HepG2 (cell line): ENCODE data around the gene IL2RA. TPM values are rescaled to one million over a fixed set of nuclear protein-coding genes. Genes with fewer than 3 reads are reported as not detected.

Experiments used
- ATAC-seq: fragments of 200-7000 bp; cut with Tn5 transposase; 3 replicates; pipeline ENCODE4 v1.9.1; 2020; ENCODE audit warnings: mild to moderate bottlenecking, moderate library complexity
- BruUV-seq: library from RNA; stranded (reverse); fragments of 400-500 nt; replicated peaks from 2 replicates; lab custom pipeline; 2021; lab: Mats Ljungman, UMichigan
- CTCF ChIA-PET: fragments of 300-600 bp; formaldehyde crosslinking; extraction: SDS; loops from one replicate; lab custom pipeline; 2021; ENCODE audit warnings: low total read pairs, inconsistent platforms, low intra/inter-chr PET ratio; lab: Yijun Ruan, JAX
- POLR2A ChIA-PET: fragments of 350-600 bp; sonication (Branson Sonifier 250); formaldehyde crosslinking; loops from one replicate; lab custom pipeline; 2020; ENCODE audit warnings: antibody characterized with exemption, inconsistent platforms; lab: Yijun Ruan, JAX
- DNase-seq: peaks from one replicate; pipeline ENCODE4 v3.0.0-alpha.2; 2015; ENCODE audit warnings: low spot score
- FAIRE-seq: peaks from 3 replicates; lab custom pipeline; 2011; peaks lifted over from hg19 to GRCh38; lab: Jason Lieb, UNC
- H2AFZ ChIP-seq: one replicate; pipeline ENCODE4 v1.6.1; 2011; ENCODE audit warnings: low read length, inconsistent platforms
- H3K27ac ChIP-seq: fragments of 300-600 bp; 3 replicates; pipeline ENCODE4 v1.8.0; 2011; ENCODE audit warnings: mixed run types, mild to moderate bottlenecking, mixed read lengths, low read length, inconsistent platforms; ENCODE audit not compliant: insufficient read depth; ENCODE audit errors: extremely low read length
- H3K27me3 ChIP-seq, 2 experiments: fragments of 200-600 bp in 1 of 2; 2 replicates in 1 of 2; 3 replicates in 1 of 2; pipeline versions ENCODE4 v1.6.0 to v1.8.0; 2011; ENCODE audit warnings: low read length in 2 of 2, mild to moderate bottlenecking in 2 of 2, moderate library complexity in 2 of 2, inconsistent platforms in 1 of 2; ENCODE audit not compliant: insufficient read depth in 2 of 2, control insufficient read depth in 1 of 2
- H3K36me3 ChIP-seq, 2 experiments: fragments of 200-600 bp in 1 of 2; replicated peaks in 1 of 2; 2 replicates in 1 of 2; 3 replicates in 1 of 2; pipeline versions ENCODE4 v1.5.1 to v1.8.0; 2011; ENCODE audit warnings: low read length in 2 of 2, inconsistent platforms in 1 of 2; ENCODE audit not compliant: insufficient read depth in 2 of 2, control insufficient read depth in 1 of 2
- H3K4me1 ChIP-seq: 2 replicates; pipeline ENCODE4 v1.5.1; 2012; ENCODE audit warnings: low read length, inconsistent platforms; ENCODE audit not compliant: insufficient read depth
- H3K4me2 ChIP-seq: 2 replicates; pipeline ENCODE4 v1.6.0; 2011; ENCODE audit warnings: low read depth, low read length, inconsistent platforms
- H3K4me3 ChIP-seq, 3 experiments: fragments of 200-600 bp in 1 of 3; sonication (generic), shearing (Covaris generic) in 1 of 3; replicated peaks in 1 of 3; 2 replicates each; pipeline ENCODE4 v1.5.1; 2011 to 2016; ENCODE audit warnings: low read length in 3 of 3, inconsistent platforms in 2 of 3, low read depth in 2 of 3, mild to moderate bottlenecking in 2 of 3, control low read depth in 1 of 3, mixed read lengths in 1 of 3; ENCODE audit not compliant: insufficient read depth in 1 of 3
- H3K79me2 ChIP-seq: one replicate; pipeline ENCODE4 v1.6.1; 2011; ENCODE audit warnings: low read length, inconsistent platforms; ENCODE audit not compliant: insufficient read depth
- H3K9ac ChIP-seq: 2 replicates; pipeline ENCODE4 v1.6.0; 2011; ENCODE audit warnings: mild to moderate bottlenecking, low read depth, low read length, inconsistent platforms; ENCODE audit not compliant: insufficient read depth
- H3K9me3 ChIP-seq: 2 replicates; pipeline ENCODE4 v1.5.1; 2012; ENCODE audit warnings: mild to moderate bottlenecking, low read length
- H4K20me1 ChIP-seq: 2 replicates; pipeline ENCODE4 v1.6.0; 2011; ENCODE audit warnings: inconsistent platforms, mild to moderate bottlenecking, low read length, moderate library complexity; ENCODE audit not compliant: insufficient read depth
- GZF1 ChIP-seq: sonication (generic); formaldehyde crosslinking; IDR thresholded peaks from 2 replicates; pipeline ENCODE4 v1.5.1; 2020; ENCODE audit warnings: mild to moderate bottlenecking, missing genetic modification reagents
- NR2F2 ChIP-seq: IDR thresholded peaks from 2 replicates; pipeline ENCODE4 v1.6.1; 2012; ENCODE audit warnings: low read depth, inconsistent platforms, borderline replicate concordance
- RAD21 ChIP-seq: fragments of 450-650 bp; formaldehyde crosslinking; IDR thresholded peaks from 2 replicates; pipeline ENCODE4 v1.5.0; 2020; ENCODE audit warnings: mild to moderate bottlenecking
- SMC3 ChIP-seq: IDR thresholded peaks from 2 replicates; pipeline ENCODE4 v1.6.1; 2011; ENCODE audit warnings: low read length, improper control_type of control experiment
- STAG1 ChIP-seq: sonication (generic); formaldehyde crosslinking; IDR thresholded peaks from 2 replicates; pipeline ENCODE4 v1.4.0; 2020; ENCODE audit warnings: missing genetic modification reagents
- WGBS: methylation state at CpG from one replicate; pipeline ENCODE4 v1.1.6; 2017; ENCODE audit warnings: low lambda C conversion rate; 5-methylcytosine and 5-hydroxymethylcytosine counted together
- in situ Hi-C: cut with HindIII; loops from 2 replicates; pipeline ENCODE4 v1.10.0; 2017; ENCODE audit warnings: low pct_unique_long_range_greater_than_20kb; ENCODE audit not compliant: extremely low pct_ligation_motif_present
- intact Hi-C: fragments of 100-400 bp; cut with micrococcal nuclease; formaldehyde crosslinking; loops from one replicate; pipeline ENCODE4 v1.10.0; 2022; ENCODE audit not compliant: unreplicated experiment
- polyA plus RNA-seq, 8 experiments: library from polyadenylated mRNA; depleted of rRNA in 3 of 8; stranded (reverse) in 7 of 8; unstranded in 1 of 8; fragments of >200 nt; fragmentation: Illumina TruSeq in 4 of 8; extraction: Trizol in 4 of 8; gene quantifications; 2 replicates each; pipeline versions ENCODE4 v1.2.1 to v1.2.3, GENCODE V29; 2011 to 2016; ENCODE audit warnings: low read depth in 4 of 8, missing spikeins in 1 of 8, mixed read lengths in 1 of 8; ENCODE audit not compliant: insufficient read depth in 1 of 8
- total RNA-seq, 5 experiments: library from RNA; depleted of rRNA; stranded (reverse); fragments of >200 nt; fragmentation: Illumina TruSeq; extraction: Trizol; gene quantifications; 2 replicates each; pipeline ENCODE4 v1.2.3, GENCODE V29; 2016; ENCODE audit warnings: low read depth in 1 of 5
- TF ChIP-seq, protein P1 (sequence below): sonication (generic); formaldehyde crosslinking; IDR thresholded peaks from 2 replicates; pipeline ENCODE4 v1.8.1; 2022; ENCODE audit warnings: low read depth, mild to moderate bottlenecking, missing genetic modification reagents
- TF ChIP-seq, protein P2 (sequence below): sonication (generic); formaldehyde crosslinking; IDR thresholded peaks from 2 replicates; pipeline ENCODE4 v1.5.0; 2020; ENCODE audit warnings: mild to moderate bottlenecking, missing genetic modification reagents, moderate library complexity
- TF ChIP-seq, protein P3 (sequence below): sonication (generic); formaldehyde crosslinking; IDR thresholded peaks from 2 replicates; pipeline ENCODE4 v1.4.0; 2020; ENCODE audit warnings: missing genetic modification reagents, mild to moderate bottlenecking, borderline replicate concordance

IL2RA gene
- total and polyA plus RNA-seq, 2 of the 13 experiments (the other 11 are each of a cell fraction or from before 2014, with no cell fraction given): not detected

GRCh38 chr10:6108631-6109443 lies 46.7 kb upstream of the IL2RA start:
- peak; percentile 78 for FAIRE-seq
- CTCF ChIA-PET: interaction anchor here (1.8 to 2.1 kb wide), 3 partner anchors 20 to 293 kb away, joined by 4 to 25 read pairs (median 14); partner anchors contain the start of gene RBM17
- Histone ChIP-seq H3K4me1 (peaks cover 13% of the 10 kb centered on the region), H3K27me3 (no peaks in the 10 kb centered on the region), H3K4me2 (no peak overlapping the region), H3K27ac (no peak overlapping the region)
- peak; percentile 42 for DNase-seq
- BruUV-seq: no TSS peak
- TF ChIP-seq NR2F2 (no peak), SMC3 (peak; percentile 49), STAG1 (CRISPR knock-in tag) (peak; percentile 74), RAD21 (peak; percentile 50; the same call in 1 of the 2 replicates), GZF1 (CRISPR knock-in tag) (no peak)
- TF ChIP-seq, protein P1, sequence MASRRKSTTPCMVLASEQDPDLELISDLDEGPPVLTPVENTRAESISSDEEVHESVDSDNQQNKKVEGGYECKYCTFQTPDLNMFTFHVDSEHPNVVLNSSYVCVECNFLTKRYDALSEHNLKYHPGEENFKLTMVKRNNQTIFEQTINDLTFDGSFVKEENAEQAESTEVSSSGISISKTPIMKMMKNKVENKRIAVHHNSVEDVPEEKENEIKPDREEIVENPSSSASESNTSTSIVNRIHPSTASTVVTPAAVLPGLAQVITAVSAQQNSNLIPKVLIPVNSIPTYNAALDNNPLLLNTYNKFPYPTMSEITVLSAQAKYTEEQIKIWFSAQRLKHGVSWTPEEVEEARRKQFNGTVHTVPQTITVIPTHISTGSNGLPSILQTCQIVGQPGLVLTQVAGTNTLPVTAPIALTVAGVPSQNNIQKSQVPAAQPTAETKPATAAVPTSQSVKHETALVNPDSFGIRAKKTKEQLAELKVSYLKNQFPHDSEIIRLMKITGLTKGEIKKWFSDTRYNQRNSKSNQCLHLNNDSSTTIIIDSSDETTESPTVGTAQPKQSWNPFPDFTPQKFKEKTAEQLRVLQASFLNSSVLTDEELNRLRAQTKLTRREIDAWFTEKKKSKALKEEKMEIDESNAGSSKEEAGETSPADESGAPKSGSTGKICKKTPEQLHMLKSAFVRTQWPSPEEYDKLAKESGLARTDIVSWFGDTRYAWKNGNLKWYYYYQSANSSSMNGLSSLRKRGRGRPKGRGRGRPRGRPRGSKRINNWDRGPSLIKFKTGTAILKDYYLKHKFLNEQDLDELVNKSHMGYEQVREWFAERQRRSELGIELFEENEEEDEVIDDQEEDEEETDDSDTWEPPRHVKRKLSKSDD (CRISPR knock-in tag): no peak
- TF ChIP-seq, protein P2, sequence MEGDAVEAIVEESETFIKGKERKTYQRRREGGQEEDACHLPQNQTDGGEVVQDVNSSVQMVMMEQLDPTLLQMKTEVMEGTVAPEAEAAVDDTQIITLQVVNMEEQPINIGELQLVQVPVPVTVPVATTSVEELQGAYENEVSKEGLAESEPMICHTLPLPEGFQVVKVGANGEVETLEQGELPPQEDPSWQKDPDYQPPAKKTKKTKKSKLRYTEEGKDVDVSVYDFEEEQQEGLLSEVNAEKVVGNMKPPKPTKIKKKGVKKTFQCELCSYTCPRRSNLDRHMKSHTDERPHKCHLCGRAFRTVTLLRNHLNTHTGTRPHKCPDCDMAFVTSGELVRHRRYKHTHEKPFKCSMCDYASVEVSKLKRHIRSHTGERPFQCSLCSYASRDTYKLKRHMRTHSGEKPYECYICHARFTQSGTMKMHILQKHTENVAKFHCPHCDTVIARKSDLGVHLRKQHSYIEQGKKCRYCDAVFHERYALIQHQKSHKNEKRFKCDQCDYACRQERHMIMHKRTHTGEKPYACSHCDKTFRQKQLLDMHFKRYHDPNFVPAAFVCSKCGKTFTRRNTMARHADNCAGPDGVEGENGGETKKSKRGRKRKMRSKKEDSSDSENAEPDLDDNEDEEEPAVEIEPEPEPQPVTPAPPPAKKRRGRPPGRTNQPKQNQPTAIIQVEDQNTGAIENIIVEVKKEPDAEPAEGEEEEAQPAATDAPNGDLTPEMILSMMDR (CRISPR knock-in tag): peak; percentile 67
- TF ChIP-seq, protein P3, sequence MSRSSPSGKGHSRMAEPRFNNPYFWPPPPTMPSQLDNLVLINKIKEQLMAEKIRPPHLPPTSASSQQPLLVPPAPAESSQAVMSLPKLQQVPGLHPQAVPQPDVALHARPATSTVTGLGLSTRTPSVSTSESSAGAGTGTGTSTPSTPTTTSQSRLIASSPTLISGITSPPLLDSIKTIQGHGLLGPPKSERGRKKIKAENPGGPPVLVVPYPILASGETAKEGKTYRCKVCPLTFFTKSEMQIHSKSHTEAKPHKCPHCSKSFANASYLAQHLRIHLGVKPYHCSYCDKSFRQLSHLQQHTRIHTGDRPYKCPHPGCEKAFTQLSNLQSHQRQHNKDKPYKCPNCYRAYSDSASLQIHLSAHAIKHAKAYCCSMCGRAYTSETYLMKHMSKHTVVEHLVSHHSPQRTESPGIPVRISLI (CRISPR knock-in tag): 0 out of 2 replicates have a peak, but pooled peaks have one; percentile 17
- TF ChIP-seq, all 625 proteins: peak for 5
- POLR2A ChIA-PET: no interaction called here
- H3K9ac ChIP-seq: no peak overlapping the region
- H3K4me3 ChIP-seq: no peak overlapping the region
- in situ Hi-C loops (loop anchor here (5.0 kb wide), 1 partner anchor 298 kb away; no protein-coding TSS in a partner anchor), intact Hi-C loops (loop anchor here (1.0 kb wide), 3 partner anchors 42 to 292 kb away; no protein-coding TSS in a partner anchor)
- 69% methylated on average over 10 of the region's 12 CpGs for WGBS
- peaks cover 31 to 89% of the 10 kb centered on the region in 2 experiments for H3K36me3 ChIP-seq
- H2AFZ ChIP-seq: no peak overlapping the region
- H3K9me3 ChIP-seq: no peaks in the 10 kb centered on the region
- peaks cover 6% of the 10 kb centered on the region for H3K79me2 ChIP-seq
- no peak for ATAC-seq
- peaks cover 8% of the 10 kb centered on the region; the same call in 1 of the 2 replicates for H4K20me1 ChIP-seq
